ENCODE measurements around the gene FKBP2.

DNA sequence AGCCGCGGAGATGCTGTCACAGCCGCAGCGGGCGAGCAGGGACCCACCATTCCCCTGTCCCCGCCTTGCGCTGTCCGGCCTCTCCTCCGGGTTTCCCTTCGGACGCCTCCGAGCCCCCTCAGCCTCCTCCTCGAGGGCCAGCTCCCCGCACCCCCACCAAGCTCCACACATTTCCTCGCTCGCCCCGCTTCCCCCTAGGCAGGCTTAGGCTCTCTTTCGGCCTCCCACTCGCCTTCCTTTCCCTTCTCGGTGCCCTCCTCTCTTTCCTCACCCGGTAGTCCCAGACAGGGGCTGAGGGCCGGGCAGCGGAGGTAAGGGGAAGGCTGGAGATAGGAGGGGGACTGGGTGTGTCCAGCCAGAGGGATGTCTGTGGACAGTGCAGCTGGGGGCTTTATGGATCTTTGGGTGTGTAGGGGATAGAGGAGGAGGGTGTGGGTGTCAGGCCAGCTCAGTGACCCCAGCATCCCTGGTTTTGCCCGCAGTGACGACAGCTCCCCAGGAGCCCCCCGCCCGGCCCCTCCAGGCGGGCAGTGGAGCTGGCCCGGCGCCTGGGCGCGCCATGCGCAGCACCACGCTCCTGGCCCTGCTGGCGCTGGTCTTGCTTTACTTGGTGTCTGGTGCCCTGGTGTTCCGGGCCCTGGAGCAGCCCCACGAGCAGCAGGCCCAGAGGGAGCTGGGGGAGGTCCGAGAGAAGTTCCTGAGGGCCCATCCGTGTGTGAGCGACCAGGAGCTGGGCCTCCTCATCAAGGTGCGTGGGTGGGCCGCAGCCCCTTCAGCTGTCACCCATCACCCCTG is 51.8 kb downstream of the FKBP2 start:
- TF ChIP-seq, protein P1, sequence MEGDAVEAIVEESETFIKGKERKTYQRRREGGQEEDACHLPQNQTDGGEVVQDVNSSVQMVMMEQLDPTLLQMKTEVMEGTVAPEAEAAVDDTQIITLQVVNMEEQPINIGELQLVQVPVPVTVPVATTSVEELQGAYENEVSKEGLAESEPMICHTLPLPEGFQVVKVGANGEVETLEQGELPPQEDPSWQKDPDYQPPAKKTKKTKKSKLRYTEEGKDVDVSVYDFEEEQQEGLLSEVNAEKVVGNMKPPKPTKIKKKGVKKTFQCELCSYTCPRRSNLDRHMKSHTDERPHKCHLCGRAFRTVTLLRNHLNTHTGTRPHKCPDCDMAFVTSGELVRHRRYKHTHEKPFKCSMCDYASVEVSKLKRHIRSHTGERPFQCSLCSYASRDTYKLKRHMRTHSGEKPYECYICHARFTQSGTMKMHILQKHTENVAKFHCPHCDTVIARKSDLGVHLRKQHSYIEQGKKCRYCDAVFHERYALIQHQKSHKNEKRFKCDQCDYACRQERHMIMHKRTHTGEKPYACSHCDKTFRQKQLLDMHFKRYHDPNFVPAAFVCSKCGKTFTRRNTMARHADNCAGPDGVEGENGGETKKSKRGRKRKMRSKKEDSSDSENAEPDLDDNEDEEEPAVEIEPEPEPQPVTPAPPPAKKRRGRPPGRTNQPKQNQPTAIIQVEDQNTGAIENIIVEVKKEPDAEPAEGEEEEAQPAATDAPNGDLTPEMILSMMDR (IDR thresholded peaks at IDR 0.05): no peak
- no peak for TF ChIP-seq POLR2AphosphoS5 (IDR thresholded peaks at IDR 0.05)

Measured in sigmoid colon (tissue), 4 donors.